Measurements from ENCODE around the gene ARRB2.

The ARRB2 gene

GRCh38 chr17:4766723-4767122, 56.3 kb downstream of the ARRB2 start:
- DNase-seq, result no peak

- no peak for DNase-seq
Observed at GRCh38 chr17:4768298-4768697, 57.9 kb downstream of the ARRB2 start.

- no peak for DNase-seq
Observed at GRCh38 chr17:4769628-4770027, 59.2 kb downstream of the ARRB2 start.

All from CD4-positive, alpha-beta T cell treated with Interleukin-12 subunit alpha and Interleukin-12 subunit beta, for 1 hour (primary cell).